Esophagus (tissue), 2 donors: ENCODE results near the gene PRTFDC1. TPM values are rescaled to one million over a fixed set of nuclear protein-coding genes. Genes with fewer than 3 reads are reported as not detected.
"Not testable (repeated sequence)": the region's sequence is repeated elsewhere in the genome, so short reads cannot be mapped to it uniquely, and the experiment has no call there.

ENCODE experiments used
- H3K27ac ChIP-seq, 2 donors: one replicate each; pipeline ENCODE4 v1.5.1; 2013; ENCODE audit warnings: low read depth in 2 of 2, mild to moderate bottlenecking in 2 of 2, inconsistent platforms in 1 of 2, low read length in 1 of 2, moderate library complexity in 1 of 2
- H3K27me3 ChIP-seq, 2 donors: one replicate each; pipeline ENCODE4 v1.6.1; 2013; ENCODE audit warnings: low read length in 2 of 2, control low read depth in 1 of 2, mild to moderate bottlenecking in 1 of 2; ENCODE audit not compliant: insufficient read depth in 2 of 2, control insufficient read depth in 1 of 2
- H3K36me3 ChIP-seq, 2 donors: one replicate each; pipeline ENCODE4 v1.6.1; 2013; ENCODE audit warnings: low read length in 1 of 2; ENCODE audit not compliant: control insufficient read depth in 2 of 2, insufficient read depth in 2 of 2
- H3K4me1 ChIP-seq, 2 donors: one replicate each; pipeline ENCODE4 v1.6.1; 2013; ENCODE audit warnings: low read length in 1 of 2; ENCODE audit not compliant: control insufficient read depth in 2 of 2, insufficient read depth in 2 of 2
- H3K4me3 ChIP-seq, 2 donors: one replicate each; pipeline ENCODE4 v1.5.1; 2013; ENCODE audit warnings: low read length in 2 of 2, mild to moderate bottlenecking in 2 of 2, low read depth in 1 of 2, moderate library complexity in 1 of 2
- H3K9me3 ChIP-seq, 2 donors: one replicate each; pipeline ENCODE4 v1.6.1; 2013; ENCODE audit warnings: mild to moderate bottlenecking in 2 of 2, low read depth in 1 of 2, low read length in 1 of 2, moderate library complexity in 1 of 2; ENCODE audit not compliant: control insufficient read depth in 2 of 2, insufficient read depth in 1 of 2
- WGBS, 2 donors: extraction: QIAGEN DNeasy Blood & Tissue Kit; methylation state at CpG; one replicate each; pipeline ENCODE4 v1.1.7; 2013; 5-methylcytosine and 5-hydroxymethylcytosine counted together
- polyA plus RNA-seq, 2 donors: library from polyadenylated mRNA; stranded (reverse); fragments of 200-250 nt; gene quantifications; one replicate each; pipeline ENCODE4 v1.2.3, GENCODE V29; 2013
- donor health status: healthy with polysubstance abuse.
- donor health status: Bipolar disorder and iron deficiency.

PRTFDC1 gene
- polyA plus RNA-seq, 2 donors: 0.98 to 1.0 TPM

GRCh38 chr10:24938076-24938475 lies 14.3 kb downstream of the PRTFDC1 start:
- Histone ChIP-seq H3K4me1 (no peaks in the 10 kb centered on the region), H3K27ac (no peak overlapping the region), H3K27me3 (no peaks in the 10 kb centered on the region), H3K9me3 (no peaks in the 10 kb centered on the region), H3K36me3 (no peaks in the 10 kb centered on the region), H3K4me3 (no peak overlapping the region)
- 95 to 99% methylated on average over 5 of the region's 5 CpGs for WGBS, 2 donors

DNA sequence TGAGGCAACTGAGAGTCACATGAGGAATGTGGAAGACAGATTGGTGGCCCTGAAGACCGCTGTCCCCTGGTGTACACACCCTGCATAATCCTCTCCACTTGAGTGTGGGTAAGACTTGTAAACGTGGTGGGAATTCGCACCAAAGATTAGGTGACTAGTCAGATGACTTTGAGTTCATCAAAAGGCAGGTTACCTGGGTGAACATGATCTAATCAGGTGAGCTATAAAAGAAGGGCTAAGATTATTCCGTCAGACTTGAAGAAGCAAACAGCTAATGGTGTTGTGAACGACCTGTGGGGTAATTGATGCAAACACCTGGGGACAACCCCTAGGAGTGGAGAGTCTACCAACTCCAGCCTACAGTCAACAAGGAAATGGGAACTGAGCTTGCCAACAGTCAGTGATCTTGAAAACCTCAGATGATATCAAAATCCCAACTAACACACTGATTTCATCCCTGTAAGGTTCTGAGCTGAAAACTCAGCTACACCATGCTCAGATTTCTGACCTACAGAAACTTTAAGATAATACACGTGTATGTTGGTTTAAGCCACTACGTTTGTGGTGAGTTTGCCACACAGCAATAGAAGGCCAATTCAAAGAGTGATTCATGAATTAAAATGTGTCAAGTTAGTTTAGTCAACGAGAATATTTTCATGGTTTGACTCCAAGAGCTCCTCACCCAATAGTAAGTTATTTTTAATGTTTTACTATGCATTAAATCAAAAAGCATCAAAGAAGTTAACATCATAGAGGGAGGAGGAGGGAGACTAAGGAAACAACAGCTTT lies 16.7 kb downstream of the PRTFDC1 start:
- H3K4me3 ChIP-seq: no peak overlapping the region
- no peaks in the 10 kb centered on the region for H3K27me3 ChIP-seq
- H3K9me3 ChIP-seq: no peaks in the 10 kb centered on the region
- H3K36me3 ChIP-seq: no peaks in the 10 kb centered on the region
- no peak overlapping the region for H3K27ac ChIP-seq
- H3K4me1 ChIP-seq: no peaks in the 10 kb centered on the region
- WGBS, 2 donors: 72 to 79% methylated on average over 8 of the region's 8 CpGs

DNA sequence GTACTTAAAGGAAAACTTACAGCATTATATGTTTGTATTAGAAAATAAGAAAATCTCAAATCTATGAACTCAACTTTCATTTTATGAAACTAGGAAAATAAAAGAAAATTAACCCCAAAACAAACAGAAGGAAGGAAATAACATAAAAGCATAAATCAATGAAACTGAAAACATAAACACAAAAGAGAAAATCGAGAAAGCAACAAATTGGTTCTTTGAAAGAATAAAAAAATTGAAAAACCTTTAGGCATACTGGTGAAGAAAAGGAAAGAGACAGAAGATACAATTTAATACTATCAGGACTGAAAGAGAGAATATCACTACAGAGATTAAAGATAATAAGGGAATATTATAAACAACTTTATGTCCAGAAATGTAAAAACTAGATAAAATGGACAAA lies 21.2 kb downstream of the PRTFDC1 start:
- Histone ChIP-seq H3K4me1 (no peaks in the 10 kb centered on the region), H3K27me3 (no peaks in the 10 kb centered on the region), H3K27ac (no peak overlapping the region), H3K9me3 (no peaks in the 10 kb centered on the region), H3K4me3 (no peak overlapping the region), H3K36me3 (no peaks in the 10 kb centered on the region)
- WGBS, 2 donors: 96 to 97% methylated on average over 1 of the region's 1 CpG

DNA sequence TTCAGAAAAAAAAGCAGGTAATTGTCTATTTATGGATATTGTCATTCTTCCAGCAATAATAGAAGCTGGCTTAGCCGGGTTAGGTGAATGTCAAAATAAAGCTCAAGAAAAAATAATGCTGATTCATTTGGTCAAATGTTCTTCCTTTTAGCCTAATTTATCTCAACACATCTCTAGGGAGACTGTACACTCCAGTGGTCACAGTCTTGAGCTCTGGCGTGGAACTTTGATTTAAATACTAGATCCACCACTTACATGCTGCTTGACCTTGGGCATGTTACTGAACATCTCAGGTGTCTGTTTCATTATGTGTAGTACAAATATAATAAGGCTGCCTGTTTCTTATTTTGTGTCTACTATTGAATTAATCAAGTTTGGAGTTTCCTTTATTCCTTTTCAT lies 22.0 kb downstream of the PRTFDC1 start:
- Histone ChIP-seq H3K36me3 (no peaks in the 10 kb centered on the region), H3K27me3 (no peaks in the 10 kb centered on the region), H3K27ac (no peak overlapping the region), H3K4me3 (no peak overlapping the region), H3K9me3 (no peaks in the 10 kb centered on the region), H3K4me1 (no peaks in the 10 kb centered on the region)
- 79 to 82% methylated on average over 2 of the region's 2 CpGs for WGBS, 2 donors

DNA sequence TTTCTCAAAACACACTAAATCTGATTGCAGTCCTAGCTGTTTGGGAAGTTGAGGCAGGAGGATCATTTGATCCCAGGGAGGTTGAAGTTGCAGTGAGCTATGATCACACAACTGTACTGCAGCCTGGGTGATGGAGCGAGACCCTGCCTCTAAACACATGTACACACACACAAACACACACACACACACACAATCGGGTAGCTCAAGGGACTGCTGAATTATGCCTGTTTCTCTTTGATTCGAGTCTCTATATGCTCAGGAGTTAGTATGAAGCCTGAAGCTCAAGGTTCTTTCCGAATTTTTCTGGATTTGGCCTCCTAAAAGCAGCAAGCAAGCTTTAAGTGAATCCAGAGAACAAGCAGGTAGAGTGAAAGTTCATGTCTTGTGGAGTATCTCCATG lies 22.5 kb downstream of the PRTFDC1 start:
- WGBS, 2 donors: 90% methylated on average over 4 of the region's 4 CpGs
- no peak overlapping the region for H3K4me3 ChIP-seq
- H3K27ac ChIP-seq: no peak overlapping the region
- no peaks in the 10 kb centered on the region for H3K36me3 ChIP-seq
- H3K9me3 ChIP-seq: no peaks in the 10 kb centered on the region
- H3K4me1 ChIP-seq: no peaks in the 10 kb centered on the region
- H3K27me3 ChIP-seq: no peaks in the 10 kb centered on the region

GRCh38 chr10:24929056-24929544 lies 23.3 kb downstream of the PRTFDC1 start:
- Histone ChIP-seq H3K27ac (no peak overlapping the region), H3K27me3 (no peaks in the 10 kb centered on the region), H3K4me3 (no peak overlapping the region), H3K36me3 (no peaks in the 10 kb centered on the region), H3K9me3 (no peaks in the 10 kb centered on the region), H3K4me1 (no peaks in the 10 kb centered on the region)
- WGBS, 2 donors: 68 to 78% methylated on average over 4 of the region's 4 CpGs

GRCh38 chr10:24928163-24928562 lies 24.2 kb downstream of the PRTFDC1 start:
- WGBS, 2 donors: 92 to 95% methylated on average over 3 of the region's 3 CpGs

DNA sequence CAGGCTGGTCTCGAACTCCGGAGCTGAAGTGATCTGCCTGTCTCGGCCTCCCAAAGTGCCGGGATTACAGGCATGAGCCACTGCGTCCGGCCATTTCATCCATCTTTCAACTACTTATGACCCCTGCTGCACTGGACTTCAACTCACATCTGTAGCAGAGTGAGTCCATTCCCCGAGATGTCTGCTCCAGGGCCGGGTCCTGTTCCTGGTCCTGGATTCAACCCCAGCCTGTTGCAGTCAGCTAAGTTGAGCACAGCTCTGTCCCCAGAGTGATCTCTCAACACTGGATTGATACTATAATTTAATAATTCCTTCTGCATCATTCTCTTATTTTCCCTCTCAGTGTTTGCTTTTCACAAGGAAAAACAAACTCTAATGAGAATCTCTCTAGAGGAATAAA lies 25.8 kb downstream of the PRTFDC1 start:
- Histone ChIP-seq H3K9me3 (no peaks in the 10 kb centered on the region), H3K4me1 (no peaks in the 10 kb centered on the region), H3K36me3 (no peaks in the 10 kb centered on the region), H3K27me3 (no peaks in the 10 kb centered on the region), H3K4me3 (no peak overlapping the region), H3K27ac (no peak overlapping the region)
- 90 to 92% methylated on average over 8 of the region's 8 CpGs for WGBS, 2 donors

More at GRCh38 chr10:24928163-24928562, 24.2 kb downstream of the PRTFDC1 start:
- no peaks in the 10 kb centered on the region for H3K27me3 ChIP-seq
- H3K36me3 ChIP-seq: no peaks in the 10 kb centered on the region
- no peaks in the 10 kb centered on the region for H3K9me3 ChIP-seq
- no peaks in the 10 kb centered on the region for H3K4me1 ChIP-seq
- H3K4me3 ChIP-seq: no peak overlapping the region
- no peak overlapping the region for H3K27ac ChIP-seq

GRCh38 chr10:24925799-24926198 lies 26.6 kb downstream of the PRTFDC1 start:
- 92 to 95% methylated on average over 4 of the region's 4 CpGs for WGBS, 2 donors
- H3K9me3 ChIP-seq: no peaks in the 10 kb centered on the region
- no peak overlapping the region for H3K27ac ChIP-seq
- H3K27me3 ChIP-seq: no peaks in the 10 kb centered on the region
- peaks cover 0 to 2% of the 10 kb centered on the region in 2 donors for H3K4me1 ChIP-seq
- H3K4me3 ChIP-seq: no peak overlapping the region
- H3K36me3 ChIP-seq: no peaks in the 10 kb centered on the region

DNA sequence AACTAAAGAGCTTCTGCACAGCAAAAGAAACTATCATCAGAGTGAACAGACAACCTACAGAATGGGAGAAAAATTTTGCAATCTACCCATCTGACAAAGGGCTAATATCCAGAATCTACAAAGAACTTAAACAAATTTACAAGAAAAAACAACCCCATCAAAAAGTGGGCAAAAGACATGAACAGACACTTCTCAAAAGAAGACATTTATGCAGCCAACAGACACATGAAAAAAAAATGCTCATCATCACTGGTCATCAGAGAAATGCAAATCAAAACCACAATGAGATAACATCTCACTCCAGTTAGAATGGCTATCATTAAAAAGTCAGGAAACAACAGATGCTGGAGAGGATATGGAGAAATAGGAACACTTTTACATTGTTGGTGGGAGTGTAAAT lies 27.9 kb downstream of the PRTFDC1 start:
- not testable (repeated sequence) for H3K27ac ChIP-seq, H3K4me3 ChIP-seq, H3K9me3 ChIP-seq, H3K27me3 ChIP-seq, H3K4me1 ChIP-seq, H3K36me3 ChIP-seq
